ENCODE data around the gene EIF4G1. TPM values are rescaled to one million over a fixed set of nuclear protein-coding genes. Genes with fewer than 3 reads are reported as not detected.

The EIF4G1 gene
- total and polyA plus RNA-seq, 7 experiments from 2014 or later: 19.1 to 341 (median 206) TPM

- CTCF ChIA-PET: interaction anchor here (0.6 kb wide), 2 partner anchors 220 to 379 kb away, joined by 3 read pairs; no protein-coding TSS in a partner anchor
- Mint-ChIP-seq H3K9me3 (peaks cover 0 to 6% (median 0%) of the 10 kb centered on the region in 11 donors), H3K27me3 (peaks cover 0 to 7% (median 0%) of the 10 kb centered on the region in 5 donors), H3K4me3 (no peak overlapping the region), H3K36me3 (peaks cover 6 to 38% (median 26%) of the 10 kb centered on the region in 5 donors), H3K4me1 (peaks cover 17 to 35% (median 28%) of the 10 kb centered on the region in 7 donors), H3K27ac (peak overlapping the region in 2 of 9 donors; percentile 54 to 58)
- no peak overlapping the region for H3K27ac ChIP-seq (ENCODE audit: low read depth, low read length)
- ATAC-seq: no peak
- no peak for DNase-seq
- intact Hi-C loops (cut with micrococcal nuclease): loop anchor here in 1 of 2 donors (10.0 kb wide), 2 partner anchors 483 to 1127 kb away; partner anchors contain the start of genes PARL and TMEM41A
- H3K36me3 ChIP-seq (ENCODE audit: control insufficient read depth in 2 of 3, insufficient read depth in 3 of 3, low read length in 3 of 3): peaks cover 0 to 33% (median 7%) of the 10 kb centered on the region in 3 experiments
- H3K27me3 ChIP-seq (ENCODE audit: control insufficient read depth in 2 of 2, insufficient read depth in 2 of 2, low read length in 2 of 2): no peaks in the 10 kb centered on the region
- H3K9me3 ChIP-seq (ENCODE audit: control insufficient read depth in 2 of 3, low read length in 3 of 3): no peaks in the 10 kb centered on the region
- POLR2A ChIA-PET: interaction anchor here (1.7 kb wide), 1 partner anchor 12 kb away, joined by 4 read pairs; the partner anchor contains the start of gene CHRD
- peaks cover 5 to 13% of the 10 kb centered on the region in 2 donors for H3K4me1 ChIP-seq (ENCODE audit: control insufficient read depth in 2 of 2, insufficient read depth in 2 of 2, low read length in 2 of 2)
- no peak overlapping the region for H3K4me3 ChIP-seq (ENCODE audit: low read length)
Measured at GRCh38 chr3:184368116-184368515, 53.7 kb downstream of the EIF4G1 start.

- Histone ChIP-seq H3K4me1 (ENCODE audit: control insufficient read depth in 2 of 2, insufficient read depth in 2 of 2, low read length in 2 of 2) (peaks cover 5 to 12% of the 10 kb centered on the region in 2 donors), H3K9me3 (ENCODE audit: control insufficient read depth in 2 of 3, low read length in 3 of 3) (no peaks in the 10 kb centered on the region), H3K27me3 (ENCODE audit: control insufficient read depth in 2 of 2, insufficient read depth in 2 of 2, low read length in 2 of 2) (no peaks in the 10 kb centered on the region), H3K27ac (ENCODE audit: low read depth, low read length) (peak overlapping the region; percentile 14), H3K36me3 (ENCODE audit: control insufficient read depth in 2 of 3, insufficient read depth in 3 of 3, low read length in 3 of 3) (peaks cover 0 to 33% (median 7%) of the 10 kb centered on the region in 3 experiments), H3K4me3 (ENCODE audit: low read length) (no peak overlapping the region)
- intact Hi-C loops (cut with micrococcal nuclease): loop anchor here in 1 of 2 donors (10.0 kb wide), 2 partner anchors 484 to 1126 kb away; partner anchors contain the start of genes PARL and TMEM41A
- POLR2A ChIA-PET: interaction anchor here (1.7 kb wide), 1 partner anchor 11 kb away, joined by 4 read pairs; the partner anchor contains the start of gene CHRD
- no peak overlapping the region for H3K4me3 Mint-ChIP-seq
- H3K27me3 Mint-ChIP-seq: peaks cover 0 to 5% (median 0%) of the 10 kb centered on the region in 5 donors
- peaks cover 6 to 34% (median 26%) of the 10 kb centered on the region in 5 donors for H3K36me3 Mint-ChIP-seq
- H3K4me1 Mint-ChIP-seq: peaks cover 15 to 31% (median 25%) of the 10 kb centered on the region in 7 donors
- DNase-seq (no peak), ATAC-seq (no peak)
- H3K27ac Mint-ChIP-seq: peak overlapping the region in 4 of 9 donors; percentile 12 to 65 (median 62)
- CTCF ChIA-PET: interaction anchor here (0.6 kb wide), 2 partner anchors 220 to 379 kb away, joined by 3 read pairs; no protein-coding TSS in a partner anchor
- peaks cover 0 to 1% (median 0%) of the 10 kb centered on the region in 11 donors for H3K9me3 Mint-ChIP-seq
Measured at GRCh38 chr3:184368586-184369183, 54.3 kb downstream of the EIF4G1 start.

- H3K27ac ChIP-seq (ENCODE audit: low read depth, low read length): no peak overlapping the region
- CTCF ChIA-PET: interaction anchor here (0.6 to 3.5 kb wide), 16 partner anchors 9 to 804 kb away, joined by 3 to 32 read pairs (median 4); no protein-coding TSS in a partner anchor
- Mint-ChIP-seq H3K4me1 (peaks cover 5 to 18% (median 10%) of the 10 kb centered on the region in 7 donors), H3K27me3 (peaks cover 4 to 27% (median 8%) of the 10 kb centered on the region in 5 donors), H3K9me3 (peaks cover 0 to 5% (median 0%) of the 10 kb centered on the region in 11 donors), H3K36me3 (peaks cover 6 to 24% (median 18%) of the 10 kb centered on the region in 5 donors), H3K27ac (peak overlapping the region in 8 of 9 donors; percentile 4 to 65 (median 26)), H3K4me3 (no peak overlapping the region)
- no peaks in the 10 kb centered on the region for H3K4me1 ChIP-seq (ENCODE audit: control insufficient read depth in 2 of 2, insufficient read depth in 2 of 2, low read length in 2 of 2)
- peaks cover 0 to 26% (median 6%) of the 10 kb centered on the region in 3 experiments for H3K36me3 ChIP-seq (ENCODE audit: control insufficient read depth in 2 of 3, insufficient read depth in 3 of 3, low read length in 3 of 3)
- DNase-seq (peak; percentile 42 to 70 (median 59)), ATAC-seq (peak; percentile 96)
- no peaks in the 10 kb centered on the region for H3K9me3 ChIP-seq (ENCODE audit: control insufficient read depth in 2 of 3, low read length in 3 of 3)
- H3K27me3 ChIP-seq (ENCODE audit: control insufficient read depth in 2 of 2, insufficient read depth in 2 of 2, low read length in 2 of 2): no peaks in the 10 kb centered on the region
- intact Hi-C loops (cut with micrococcal nuclease): loop anchor here (1.0 to 5.0 kb wide), 5 partner anchors 46 to 406 kb away; no protein-coding TSS in a partner anchor
- POLR2A ChIA-PET: interaction anchor here (2.0 kb wide), 1 partner anchor 9 kb away, joined by 7 read pairs; no protein-coding TSS in a partner anchor
- no peak overlapping the region for H3K4me3 ChIP-seq (ENCODE audit: low read length)
Measured at GRCh38 chr3:184371570-184372018, 57.2 kb downstream of the EIF4G1 start.

- DNase-seq: no peak
- POLR2A ChIA-PET: interaction anchor here (2.0 kb wide), 1 partner anchor 10 kb away, joined by 7 read pairs; no protein-coding TSS in a partner anchor
- H3K4me1 Mint-ChIP-seq: peaks cover 5 to 16% (median 6%) of the 10 kb centered on the region in 7 donors
Measured at GRCh38 chr3:184372296-184372821, 58.0 kb downstream of the EIF4G1 start.

GRCh38 chr3:184372911-184373310 is 58.5 kb downstream of the EIF4G1 start:
- Histone ChIP-seq H3K9me3 (ENCODE audit: control insufficient read depth in 2 of 3, low read length in 3 of 3) (no peaks in the 10 kb centered on the region), H3K4me1 (ENCODE audit: control insufficient read depth in 2 of 2, insufficient read depth in 2 of 2, low read length in 2 of 2) (no peaks in the 10 kb centered on the region), H3K27me3 (ENCODE audit: control insufficient read depth in 2 of 2, insufficient read depth in 2 of 2, low read length in 2 of 2) (no peaks in the 10 kb centered on the region), H3K36me3 (ENCODE audit: control insufficient read depth in 2 of 3, insufficient read depth in 3 of 3, low read length in 3 of 3) (peaks cover 0 to 17% (median 0%) of the 10 kb centered on the region in 3 experiments), H3K4me3 (ENCODE audit: low read length) (no peak overlapping the region), H3K27ac (ENCODE audit: low read depth, low read length) (no peak overlapping the region)
- no peak for ATAC-seq
- Mint-ChIP-seq H3K27me3 (peaks cover 6 to 40% (median 14%) of the 10 kb centered on the region in 5 donors), H3K9me3 (peaks cover 0 to 3% (median 0%) of the 10 kb centered on the region in 11 donors), H3K4me1 (peaks cover 5 to 13% (median 6%) of the 10 kb centered on the region in 7 donors), H3K27ac (no peak overlapping the region), H3K4me3 (no peak overlapping the region), H3K36me3 (peaks cover 3 to 15% (median 9%) of the 10 kb centered on the region in 5 donors)
- ChIA-PET POLR2A (interaction anchor here (2.0 kb wide), 1 partner anchor 10 kb away, joined by 7 read pairs; no protein-coding TSS in a partner anchor), CTCF (interaction anchor here (0.5 to 3.5 kb wide), 7 partner anchors 11 to 431 kb away, joined by 3 to 32 read pairs (median 5); no protein-coding TSS in a partner anchor)
- DNase-seq: no peak
- intact Hi-C loops (cut with micrococcal nuclease): loop anchor here (5.0 kb wide), 2 partner anchors 44 to 404 kb away; no protein-coding TSS in a partner anchor

More at GRCh38 chr3:184372296-184372821, 58.0 kb downstream of the EIF4G1 start:
- peaks cover 5 to 16% (median 13%) of the 10 kb centered on the region in 5 donors for H3K36me3 Mint-ChIP-seq
- peaks cover 0 to 21% (median 0%) of the 10 kb centered on the region in 3 experiments for H3K36me3 ChIP-seq (ENCODE audit: control insufficient read depth in 2 of 3, insufficient read depth in 3 of 3, low read length in 3 of 3)
- intact Hi-C loops (cut with micrococcal nuclease): loop anchor here (5.0 kb wide), 2 partner anchors 45 to 405 kb away; no protein-coding TSS in a partner anchor
- no peaks in the 10 kb centered on the region for H3K27me3 ChIP-seq (ENCODE audit: control insufficient read depth in 2 of 2, insufficient read depth in 2 of 2, low read length in 2 of 2)
- H3K9me3 Mint-ChIP-seq: peaks cover 0 to 3% (median 0%) of the 10 kb centered on the region in 11 donors
- H3K4me1 ChIP-seq (ENCODE audit: control insufficient read depth in 2 of 2, insufficient read depth in 2 of 2, low read length in 2 of 2): no peaks in the 10 kb centered on the region
- peaks cover 4 to 35% (median 14%) of the 10 kb centered on the region in 5 donors for H3K27me3 Mint-ChIP-seq
- H3K4me3 ChIP-seq (ENCODE audit: low read length): no peak overlapping the region
- no peak overlapping the region for H3K27ac ChIP-seq (ENCODE audit: low read depth, low read length)
- H3K9me3 ChIP-seq (ENCODE audit: control insufficient read depth in 2 of 3, low read length in 3 of 3): no peaks in the 10 kb centered on the region
- H3K27ac Mint-ChIP-seq: no peak overlapping the region
- ATAC-seq: no peak
- H3K4me3 Mint-ChIP-seq: no peak overlapping the region
- CTCF ChIA-PET: interaction anchor here (0.7 to 3.5 kb wide), 14 partner anchors 8 to 803 kb away, joined by 3 to 32 read pairs (median 4); no protein-coding TSS in a partner anchor

GRCh38 chr3:184373422-184373821 is 59.0 kb downstream of the EIF4G1 start:
- H3K4me1 ChIP-seq (ENCODE audit: control insufficient read depth in 2 of 2, insufficient read depth in 2 of 2, low read length in 2 of 2): no peaks in the 10 kb centered on the region
- H3K27me3 ChIP-seq (ENCODE audit: control insufficient read depth in 2 of 2, insufficient read depth in 2 of 2, low read length in 2 of 2): no peaks in the 10 kb centered on the region
- CTCF ChIA-PET: interaction anchor here (0.5 to 3.5 kb wide), 5 partner anchors 14 to 431 kb away, joined by 3 to 32 read pairs (median 20); no protein-coding TSS in a partner anchor
- Mint-ChIP-seq H3K4me1 (peaks cover 4 to 11% (median 6%) of the 10 kb centered on the region in 7 donors), H3K4me3 (no peak overlapping the region), H3K36me3 (peaks cover 0 to 13% (median 6%) of the 10 kb centered on the region in 5 donors), H3K27me3 (peaks cover 10 to 45% (median 15%) of the 10 kb centered on the region in 5 donors), H3K27ac (no peak overlapping the region), H3K9me3 (peaks cover 0 to 3% (median 0%) of the 10 kb centered on the region in 11 donors)
- ATAC-seq: no peak
- intact Hi-C loops (cut with micrococcal nuclease): loop anchor here (5.0 kb wide), 2 partner anchors 44 to 404 kb away; no protein-coding TSS in a partner anchor
- DNase-seq: no peak
- no peak overlapping the region for H3K27ac ChIP-seq (ENCODE audit: low read depth, low read length)
- peaks cover 0 to 12% (median 0%) of the 10 kb centered on the region in 3 experiments for H3K36me3 ChIP-seq (ENCODE audit: control insufficient read depth in 2 of 3, insufficient read depth in 3 of 3, low read length in 3 of 3)
- POLR2A ChIA-PET: no interaction called here
- H3K4me3 ChIP-seq (ENCODE audit: low read length): no peak overlapping the region
- no peaks in the 10 kb centered on the region for H3K9me3 ChIP-seq (ENCODE audit: control insufficient read depth in 2 of 3, low read length in 3 of 3)
